Stimulated activated CD4-positive, alpha-beta T cell treated with anti-CD3 and anti-CD28 coated beads, Interleukin-4, amount 100 ng/mL, for 1 hour (primary cell): Measurements from ENCODE around the gene HOXB4.
"Not testable (repeated sequence)": the region's sequence is repeated elsewhere in the genome, so short reads cannot be mapped to it uniquely, and the experiment has no call there.

Source experiments
- DNase-seq: peaks from one replicate; pipeline ENCODE4 v3.0.0-alpha.2; 2020

Gene HOXB4

GRCh38 chr17:48546137-48546923 lies 31.8 kb downstream of the HOXB4 start:
- no peak for DNase-seq

DNA sequence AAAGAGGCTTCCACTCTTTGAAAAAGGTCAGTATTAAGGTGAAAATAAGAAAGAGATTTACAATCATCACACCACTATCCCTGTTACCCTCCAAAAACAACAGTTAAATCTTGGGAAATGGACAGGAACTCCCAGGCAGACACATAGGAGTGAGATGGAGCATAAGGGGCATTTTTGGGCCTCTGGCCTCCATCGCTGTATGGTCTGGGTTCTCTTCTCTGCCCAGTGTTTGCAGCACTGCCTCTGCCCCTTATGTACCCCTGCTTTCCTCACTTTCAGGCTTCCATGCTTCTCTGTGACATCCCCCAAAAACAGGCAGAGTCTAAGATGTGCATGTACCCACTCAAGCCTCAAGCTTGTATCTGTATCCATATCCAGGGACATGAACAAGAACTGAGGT lies 32.6 kb downstream of the HOXB4 start:
- DNase-seq: no peak

DNA sequence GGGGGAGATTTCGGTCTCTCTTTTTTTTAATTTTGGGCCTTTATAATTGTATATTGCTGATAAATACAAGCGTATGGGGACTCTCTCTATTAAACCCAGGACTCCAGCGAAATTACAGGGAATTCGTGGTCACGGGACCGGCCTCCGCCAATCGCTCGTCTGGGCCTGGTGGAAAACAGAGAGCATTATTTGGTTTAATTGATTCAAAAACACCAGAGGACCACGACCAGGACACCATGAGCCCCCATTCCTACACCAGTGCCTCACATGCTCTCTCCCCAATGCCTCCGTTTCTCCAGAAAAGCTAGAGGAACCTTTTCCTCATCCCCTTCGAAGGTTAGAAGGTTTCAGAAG lies 33.2 kb downstream of the HOXB4 start, which contains the start of gene HOXB2:
Gene HOXB2, minus strand, starts transcription at position 88 of the 354 bp plus-strand sequence. CDS start 198 bp downstream, outside the sequence.
- no peak for DNase-seq

DNA sequence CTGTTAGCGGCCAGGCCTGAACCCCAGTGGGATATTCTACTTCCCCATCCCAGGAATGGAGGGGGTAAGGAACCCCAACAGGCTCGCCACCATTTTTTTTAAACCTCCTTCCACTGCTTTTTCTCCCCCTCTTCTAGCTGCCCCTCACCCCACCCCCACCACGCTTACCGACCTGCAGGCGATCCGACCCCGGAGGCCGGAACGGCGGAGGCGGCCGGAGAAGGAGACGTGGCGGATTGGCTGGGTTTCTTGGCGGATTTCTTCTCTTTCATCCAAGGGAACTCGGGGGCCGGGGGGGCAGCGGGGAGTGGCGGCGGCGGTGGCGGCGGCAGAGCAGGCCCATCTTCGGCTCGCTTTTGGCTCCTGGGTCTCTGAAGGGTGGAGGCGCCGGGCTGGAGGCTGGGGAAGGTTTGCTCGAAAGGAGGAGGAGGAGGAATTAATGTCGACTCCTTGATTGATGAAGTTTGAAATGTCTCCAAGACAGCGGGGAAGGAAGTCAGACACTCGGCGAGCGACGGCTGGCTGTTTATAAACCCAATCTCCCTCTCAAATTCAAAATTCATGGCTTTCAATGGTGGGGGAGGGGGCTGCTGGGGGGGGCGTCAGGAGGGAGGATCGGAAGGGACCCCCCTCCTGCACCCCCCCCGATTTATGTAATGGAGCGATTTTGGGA lies 33.7 kb downstream of the HOXB4 start:
- peak; percentile 38 for DNase-seq

GRCh38 chr17:48543854-48544348 lies 34.2 kb downstream of the HOXB4 start:
- DNase-seq: peak; percentile 59

DNA sequence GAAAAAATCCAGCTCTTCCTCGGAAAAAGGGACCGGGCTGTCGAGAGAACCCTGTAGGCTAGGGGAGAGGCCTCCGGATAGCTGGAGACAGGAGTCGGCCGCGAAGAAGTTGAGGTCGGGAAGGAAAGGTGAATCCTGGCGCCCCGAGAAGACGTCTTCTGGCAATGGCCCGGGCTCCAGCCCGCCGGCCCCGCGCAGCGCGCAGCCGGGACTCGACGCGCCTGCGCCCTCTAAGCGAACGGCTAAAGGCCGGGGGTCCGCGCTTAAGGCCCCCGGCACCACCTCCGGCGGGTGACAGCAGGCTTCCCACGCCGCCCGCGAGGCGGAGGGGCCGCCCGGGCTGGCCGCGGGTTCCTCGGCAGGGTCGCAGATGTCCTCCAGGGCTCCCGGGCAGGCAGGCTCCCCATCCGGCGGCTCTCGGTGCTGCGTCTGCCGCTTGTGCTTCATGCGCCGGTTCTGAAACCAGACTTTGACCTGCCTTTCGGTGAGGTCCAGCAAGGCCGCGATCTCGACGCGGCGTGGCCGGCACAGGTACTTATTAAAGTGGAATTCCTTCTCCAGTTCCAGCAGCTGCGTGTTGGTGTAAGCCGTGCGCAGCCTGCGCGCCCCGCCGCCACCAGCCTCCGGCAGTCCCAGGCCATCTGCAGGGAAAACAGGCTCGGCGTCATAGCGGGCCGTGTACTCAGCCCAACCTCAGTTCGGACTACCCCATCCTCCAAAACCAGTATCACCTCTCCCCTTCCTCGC lies 34.9 kb downstream of the HOXB4 start:
- peak; percentile 60 for DNase-seq

DNA sequence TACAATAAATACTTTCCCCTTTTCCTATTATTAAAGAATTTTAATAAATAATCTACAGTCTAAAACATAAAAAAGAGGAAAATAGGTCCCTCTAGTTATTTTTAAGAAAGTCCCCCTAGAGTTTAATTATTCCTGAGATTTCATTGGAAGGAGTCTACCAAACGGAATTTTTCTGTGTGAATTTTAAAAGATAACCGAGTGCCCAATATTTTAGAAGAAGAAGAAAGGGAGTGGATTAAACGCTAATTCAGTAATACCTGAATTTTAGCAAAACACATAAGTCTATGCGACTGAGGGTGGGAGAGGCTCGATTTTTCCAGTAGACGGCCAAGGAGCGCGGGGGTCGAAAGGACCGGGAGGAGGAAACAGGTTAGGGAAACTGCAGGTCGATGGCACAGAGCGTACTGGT lies 35.4 kb downstream of the HOXB4 start:
- no peak for DNase-seq

DNA sequence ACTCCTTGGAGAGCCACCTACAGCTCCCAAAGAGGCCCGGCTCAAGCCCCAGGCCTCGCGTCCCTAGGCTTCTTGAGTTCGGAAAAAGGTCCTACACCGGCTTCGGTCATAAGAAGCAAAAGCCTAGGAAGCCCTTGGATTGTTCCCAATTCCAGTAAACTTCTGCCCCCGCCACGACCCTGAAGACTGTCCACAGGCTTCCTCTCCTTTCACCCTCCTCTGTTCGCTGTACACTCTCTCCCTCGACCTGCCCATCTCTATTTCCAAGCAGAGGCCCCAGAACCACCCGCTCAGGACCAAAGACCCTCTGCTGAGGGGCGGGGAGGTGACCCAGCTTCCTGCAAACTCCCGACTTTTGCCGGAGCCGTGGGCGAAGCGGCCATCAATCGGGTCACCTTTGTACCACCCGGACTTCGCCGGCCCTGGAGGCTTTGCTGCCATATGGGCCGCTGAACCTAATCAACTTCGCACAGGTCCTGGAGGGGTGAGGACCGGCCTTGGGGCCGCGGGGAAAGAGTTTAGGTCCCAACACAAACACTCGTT lies 36.0 kb downstream of the HOXB4 start:
- DNase-seq: peak; percentile 26

GRCh38 chr17:48541577-48542113 lies 36.5 kb downstream of the HOXB4 start:
- DNase-seq: peak; percentile 54

DNA sequence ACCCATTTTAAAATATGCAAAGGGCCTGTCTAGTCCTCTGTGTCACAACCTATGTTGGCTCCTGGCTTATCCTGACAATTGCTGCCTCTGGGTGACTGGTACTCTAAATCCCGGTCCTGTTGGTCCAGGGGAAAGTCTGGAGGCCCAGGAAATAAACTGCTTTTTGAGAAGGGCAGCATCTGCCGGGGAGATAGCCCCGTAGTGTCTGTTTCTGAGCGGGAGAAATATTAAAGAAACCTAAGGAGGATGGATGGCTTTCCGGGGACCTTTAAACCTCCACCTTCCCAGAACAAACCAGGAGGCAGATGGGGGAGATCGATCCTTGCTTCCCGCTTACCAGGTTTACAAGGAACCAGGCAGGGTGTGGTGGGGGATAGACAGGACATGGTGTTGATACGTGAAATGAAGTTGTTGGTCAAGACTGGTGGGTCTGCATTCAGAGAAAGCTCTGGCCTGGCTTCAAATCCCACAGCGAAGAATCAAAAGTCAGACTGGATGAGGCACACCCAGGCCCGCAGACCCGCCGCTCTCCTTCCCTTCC lies 37.0 kb downstream of the HOXB4 start:
- no peak for DNase-seq

DNA sequence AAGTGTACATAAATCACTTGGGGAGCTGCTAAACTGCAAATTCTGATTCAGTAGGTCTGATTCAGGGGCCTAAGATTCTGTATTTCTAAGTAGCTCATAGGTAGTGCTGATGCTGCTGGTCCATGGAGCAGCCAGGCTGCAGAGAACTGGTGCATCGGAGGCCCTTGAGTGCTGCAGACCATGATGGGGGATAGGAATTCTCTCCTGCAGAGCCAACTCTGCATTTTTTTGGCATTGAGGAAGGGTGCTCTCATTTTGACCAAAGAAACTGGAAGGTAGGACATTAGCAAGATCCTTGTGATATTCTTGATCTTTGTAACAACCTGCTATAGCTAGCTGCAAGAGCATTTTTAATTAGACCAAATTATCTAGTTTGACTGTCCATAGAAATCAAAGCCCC lies 37.9 kb downstream of the HOXB4 start:
- DNase-seq: no peak

DNA sequence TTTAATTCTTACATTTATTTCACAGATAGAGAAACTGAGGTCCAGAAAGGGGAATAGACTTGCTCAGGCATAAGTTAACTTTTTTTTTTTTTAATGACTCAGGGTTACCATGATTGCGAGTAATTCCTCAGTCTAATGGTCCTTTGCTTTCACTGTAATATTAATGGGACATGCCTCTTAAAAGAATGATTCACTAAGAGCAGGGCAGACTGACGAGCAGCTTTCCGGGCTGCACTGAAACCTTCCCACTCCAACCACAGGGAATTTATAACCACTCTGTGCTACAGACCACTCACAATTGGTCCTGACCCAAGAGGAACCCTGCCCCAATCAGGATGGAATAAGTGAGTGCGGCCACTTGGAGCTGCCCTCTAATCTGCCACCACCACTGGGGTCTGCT lies 39.0 kb downstream of the HOXB4 start:
- DNase-seq: no peak

GRCh38 chr17:48537316-48537715 lies 40.8 kb downstream of the HOXB4 start:
- DNase-seq: no peak

- not testable (repeated sequence) for DNase-seq
Measured at GRCh38 chr17:48535793-48536559, 42.2 kb downstream of the HOXB4 start.

DNA sequence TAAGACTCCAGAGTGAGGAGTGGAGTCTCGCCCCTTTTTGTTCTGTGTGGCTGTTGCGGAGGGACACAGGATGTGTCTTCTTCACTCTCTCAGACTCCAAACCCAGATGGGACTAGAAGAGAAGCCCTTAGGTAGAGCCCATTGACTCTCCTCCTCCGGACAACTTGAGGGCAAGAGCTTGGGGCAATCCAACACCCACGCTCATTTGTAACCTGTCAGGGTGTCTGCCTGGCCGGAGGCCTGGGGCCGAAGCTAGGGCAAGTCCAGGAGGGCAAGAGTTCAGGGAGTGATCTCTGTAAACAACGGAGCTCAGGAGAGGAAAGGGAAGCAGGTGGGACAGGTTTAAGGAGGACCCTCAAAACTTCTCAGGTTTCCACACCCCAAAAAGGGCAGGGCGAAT lies 45.9 kb downstream of the HOXB4 start:
- no peak for DNase-seq

GRCh38 chr17:48530887-48531272 lies 47.3 kb downstream of the HOXB4 start, which contains the start of gene HOXB1:
Gene HOXB1 (minus strand): TSS chr17:48531011. CDS start chr17:48530904, 107 bp downstream.
- no peak for DNase-seq

- no peak for DNase-seq
Measured at GRCh38 chr17:48530208-48530886, 47.8 kb downstream of the HOXB4 start.

- DNase-seq: no peak
Measured at GRCh38 chr17:48529683-48530009, 48.5 kb downstream of the HOXB4 start.

DNA sequence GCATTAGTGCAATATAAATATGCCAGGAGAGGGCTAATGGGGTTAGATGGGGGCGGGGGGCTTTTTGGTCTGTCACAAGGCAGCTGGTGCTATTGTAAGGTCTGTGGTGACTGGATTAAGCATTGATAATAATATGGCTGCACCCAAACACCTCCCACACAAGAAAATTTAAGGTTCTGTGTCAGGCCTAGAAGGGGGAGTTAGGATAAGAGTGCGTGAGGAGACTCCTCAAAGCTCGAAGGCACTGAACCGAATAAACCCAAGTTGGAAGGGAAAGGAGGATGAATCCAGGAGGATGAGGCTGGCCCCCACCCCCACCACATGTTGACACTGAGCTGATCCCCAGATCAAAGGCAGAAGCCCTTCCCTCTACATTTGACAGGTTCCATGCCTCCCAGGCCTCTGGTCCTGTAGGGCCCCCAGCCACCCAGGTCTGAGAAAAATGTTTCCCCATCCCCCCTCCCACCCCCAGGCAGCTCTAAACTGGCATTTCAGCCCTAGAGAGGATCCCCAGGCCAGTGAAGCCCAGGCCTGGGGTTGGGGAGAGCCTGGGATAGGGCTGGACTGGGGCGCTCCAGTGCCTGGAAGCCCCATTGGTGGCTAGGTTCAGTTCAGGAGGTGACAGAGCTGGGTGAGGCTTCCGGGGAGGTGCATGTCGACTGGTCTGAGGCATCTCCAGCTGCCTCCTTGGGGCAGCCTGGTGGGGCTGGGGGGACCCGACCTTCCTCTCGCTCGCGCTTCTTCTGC lies 49.0 kb downstream of the HOXB4 start:
- no peak for DNase-seq

DNA sequence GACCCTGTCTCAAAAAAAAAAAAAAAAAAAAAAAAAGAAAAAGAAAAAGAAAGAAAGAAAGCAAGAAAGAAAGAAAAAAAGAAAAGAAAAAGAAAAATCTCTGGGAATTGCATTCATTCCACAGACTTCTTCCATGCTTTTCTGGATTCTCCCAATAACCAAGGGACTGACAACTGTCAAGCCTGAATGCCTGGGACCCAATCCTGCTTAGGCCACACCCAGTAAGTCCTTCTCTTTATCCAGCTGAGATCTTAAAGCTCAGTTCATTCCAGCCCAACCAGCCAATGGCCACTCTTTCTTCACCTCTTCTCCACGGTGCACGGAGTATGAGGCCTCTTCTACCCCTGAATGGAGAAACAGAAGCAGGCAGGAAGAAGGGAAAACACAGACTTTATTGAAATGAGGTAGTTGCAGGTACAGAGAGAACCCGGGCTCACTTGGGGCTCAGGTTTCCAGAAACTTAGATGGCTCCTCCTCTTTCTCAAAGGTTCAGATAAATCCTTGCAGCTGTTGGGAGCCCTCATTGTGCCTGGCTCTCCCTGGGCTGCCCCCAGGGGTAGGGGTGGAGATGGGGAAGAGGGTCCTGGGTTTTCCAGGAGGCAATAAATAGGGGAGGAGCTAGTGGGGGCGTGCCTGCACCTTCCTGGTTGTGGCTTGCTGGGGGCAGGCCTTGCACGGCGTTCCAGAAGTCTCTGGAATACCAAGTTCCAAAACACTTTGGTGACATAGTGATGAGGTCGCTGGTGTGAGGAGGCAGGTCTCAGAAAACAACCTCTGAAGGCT lies 49.8 kb downstream of the HOXB4 start:
- no peak for DNase-seq
